ENCODE data around the gene KCNC3. TPM values are rescaled to one million over a fixed set of nuclear protein-coding genes. Genes with fewer than 3 reads are reported as not detected.

The KCNC3 gene
- polyA plus RNA-seq, 10 donors, result 0.98 to 1.7 (median 1.2) TPM

- no peak for DNase-seq
Measured at GRCh38 chr19:50311723-50312635, 17.2 kb downstream of the KCNC3 start.

- no peak for DNase-seq
Measured at GRCh38 chr19:50310759-50311465, 18.3 kb downstream of the KCNC3 start.

- DNase-seq, result no peak
Measured at GRCh38 chr19:50309396-50310125, 19.6 kb downstream of the KCNC3 start.

DNA sequence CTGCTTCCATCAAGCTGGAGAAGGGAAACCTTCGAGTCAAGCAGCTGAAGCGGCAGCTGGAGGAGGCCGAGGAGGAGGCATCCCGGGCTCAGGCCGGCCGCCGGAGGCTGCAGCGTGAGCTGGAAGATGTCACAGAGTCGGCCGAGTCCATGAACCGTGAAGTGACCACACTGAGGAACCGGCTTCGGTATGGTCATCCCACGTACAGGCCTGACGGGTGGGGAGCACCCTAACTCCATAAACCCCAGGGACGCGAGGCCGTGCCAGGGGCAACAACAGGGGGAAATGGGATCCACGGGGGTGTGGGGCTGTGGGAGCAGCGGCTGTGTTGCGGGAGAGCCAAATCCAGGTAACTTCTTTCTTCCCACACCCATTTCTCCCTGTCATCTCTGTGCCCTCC lies 20.2 kb downstream of the KCNC3 start:
- DNase-seq, result no peak

DNA sequence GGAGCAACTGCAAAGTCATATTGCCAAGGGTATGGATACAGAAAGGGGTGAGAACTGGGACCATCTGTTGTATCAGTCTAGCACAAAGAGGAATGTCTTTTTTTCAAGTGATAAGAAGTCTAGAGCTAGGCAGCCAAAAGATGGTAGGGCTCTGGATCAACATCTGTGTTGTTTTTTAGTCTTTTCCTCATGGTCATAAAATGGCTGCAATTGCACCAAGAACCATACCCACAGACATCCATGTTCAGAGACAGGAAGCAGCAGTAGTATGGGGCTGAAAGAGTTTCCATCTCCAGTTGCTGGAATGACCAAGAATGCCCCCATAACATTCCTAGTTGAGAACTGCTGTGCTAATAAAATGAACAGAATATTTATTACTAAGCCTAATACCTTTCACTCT lies 25.6 kb downstream of the KCNC3 start:
- no peak for DNase-seq

DNA sequence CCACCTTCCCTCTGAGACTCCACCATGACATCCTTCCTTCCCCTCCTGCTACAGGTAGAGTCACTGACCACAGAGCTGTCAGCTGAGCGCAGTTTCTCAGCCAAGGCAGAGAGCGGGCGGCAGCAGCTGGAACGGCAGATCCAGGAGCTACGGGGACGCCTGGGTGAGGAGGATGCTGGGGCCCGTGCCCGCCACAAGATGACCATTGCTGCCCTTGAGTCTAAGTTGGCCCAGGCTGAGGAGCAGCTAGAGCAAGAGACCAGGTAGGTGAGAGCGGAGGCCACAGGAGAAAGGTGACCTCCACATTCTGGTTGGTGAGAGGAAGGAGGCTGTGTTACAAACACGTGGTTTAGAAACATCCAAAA lies 27.6 kb downstream of the KCNC3 start:
- DNase-seq, result no peak

DNA sequence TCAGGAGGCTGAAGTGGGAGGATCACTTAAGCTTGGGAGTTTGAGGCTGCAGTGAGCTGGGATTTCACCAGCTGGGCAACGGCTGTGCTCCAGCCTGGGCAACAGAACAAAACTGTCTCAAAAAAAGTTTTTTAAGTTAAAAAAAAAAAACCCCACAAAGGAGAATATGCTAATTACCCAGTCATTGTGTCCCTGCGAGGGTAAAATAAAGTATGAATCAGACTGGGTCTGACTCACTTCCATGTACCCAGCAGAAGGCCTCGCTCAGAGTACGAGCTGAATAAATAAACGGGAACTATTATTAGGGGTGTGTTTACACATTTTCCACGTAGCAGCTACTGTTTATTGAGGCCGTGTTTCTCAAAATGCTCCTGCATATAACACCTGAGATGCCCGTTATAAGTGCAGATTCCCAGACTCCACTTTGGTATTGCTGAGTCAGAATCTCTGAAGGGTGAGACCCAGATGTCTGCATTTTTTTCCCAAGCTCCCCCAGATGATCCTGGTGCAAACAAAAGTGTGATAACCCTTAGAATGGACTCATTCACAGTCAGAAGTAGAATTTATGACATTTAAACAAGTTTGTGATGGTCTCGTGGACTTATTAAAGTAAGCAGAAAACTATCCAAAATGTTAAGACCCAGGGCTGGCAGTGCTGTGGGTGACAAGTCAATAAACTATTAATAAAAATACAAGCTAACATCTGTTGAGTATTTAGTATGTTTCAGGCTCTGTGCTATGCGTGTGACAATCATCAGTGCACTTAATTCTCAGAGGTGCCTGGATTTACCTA lies 28.2 kb downstream of the KCNC3 start:
- no peak for DNase-seq

GRCh38 chr19:50300051-50300450 lies 29.1 kb downstream of the KCNC3 start:
- no peak for DNase-seq

GRCh38 chr19:50293263-50294004 lies 35.7 kb downstream of the KCNC3 start:
- DNase-seq, result no peak

GRCh38 chr19:50292216-50292827 lies 36.9 kb downstream of the KCNC3 start:
- DNase-seq, result no peak

- no peak for DNase-seq
Measured at GRCh38 chr19:50290775-50291174, 38.4 kb downstream of the KCNC3 start.

- DNase-seq, result no peak
Measured at GRCh38 chr19:50290011-50290410, 39.2 kb downstream of the KCNC3 start.

DNA sequence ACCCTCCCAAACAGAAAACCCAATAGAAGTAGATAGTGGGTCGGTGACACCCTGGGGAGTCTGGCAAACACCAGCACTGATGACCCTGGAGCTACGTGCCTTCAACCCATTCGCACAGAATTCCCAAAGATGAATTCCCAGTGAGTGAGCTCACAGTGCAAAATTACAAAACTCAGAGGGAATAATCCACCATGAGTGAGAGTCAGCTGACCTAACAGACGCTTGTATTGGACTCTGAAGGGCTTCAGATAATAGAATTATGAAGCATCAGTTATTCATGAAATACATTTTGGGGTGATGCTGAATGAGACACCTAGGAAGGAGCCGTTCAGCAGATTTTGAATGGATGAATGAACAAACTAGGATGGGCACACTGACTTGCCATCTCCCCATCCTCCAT lies 40.2 kb downstream of the KCNC3 start:
- no peak for DNase-seq

DNA sequence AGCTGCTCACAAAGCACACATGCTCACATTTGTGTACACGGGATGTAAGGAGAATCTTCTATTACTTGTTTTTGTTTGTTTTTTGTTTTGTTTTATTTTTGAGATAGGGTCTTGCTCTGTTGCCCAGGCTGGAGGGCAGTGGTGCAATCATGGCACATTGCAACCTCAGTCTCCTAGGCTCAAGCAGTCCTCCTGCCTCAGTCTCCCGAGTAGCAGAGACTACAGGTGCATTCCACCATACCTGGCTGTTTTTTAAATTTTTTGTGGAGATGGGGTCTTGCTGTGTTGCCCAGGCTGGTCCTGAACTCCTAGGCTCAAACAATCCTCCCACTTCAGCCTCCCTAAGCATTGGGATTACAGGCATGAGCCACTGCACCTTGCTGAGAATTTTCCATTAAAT lies 41.8 kb downstream of the KCNC3 start:
- DNase-seq, result no peak

- no peak for DNase-seq
Measured at GRCh38 chr19:50286443-50286842, 42.7 kb downstream of the KCNC3 start.

DNA sequence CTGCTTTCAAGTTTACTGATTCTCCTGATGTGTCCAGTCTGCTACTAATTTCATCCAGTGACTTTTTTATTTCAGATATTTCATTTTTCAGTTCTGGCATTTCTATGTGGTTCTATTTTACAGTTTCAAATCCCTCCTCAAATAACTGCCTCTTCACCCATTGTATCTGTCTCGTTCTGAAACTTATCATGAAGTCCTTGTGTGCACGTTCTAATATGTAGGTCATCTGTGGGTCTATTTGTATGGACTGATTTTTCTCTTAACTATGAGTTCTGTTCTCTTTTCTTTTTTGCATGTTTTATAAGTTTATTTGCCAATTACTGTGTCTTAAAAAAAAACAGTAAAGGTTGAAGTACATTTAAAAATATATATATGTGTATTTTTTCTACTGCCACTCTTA lies 43.3 kb downstream of the KCNC3 start:
- DNase-seq, result no peak

DNA sequence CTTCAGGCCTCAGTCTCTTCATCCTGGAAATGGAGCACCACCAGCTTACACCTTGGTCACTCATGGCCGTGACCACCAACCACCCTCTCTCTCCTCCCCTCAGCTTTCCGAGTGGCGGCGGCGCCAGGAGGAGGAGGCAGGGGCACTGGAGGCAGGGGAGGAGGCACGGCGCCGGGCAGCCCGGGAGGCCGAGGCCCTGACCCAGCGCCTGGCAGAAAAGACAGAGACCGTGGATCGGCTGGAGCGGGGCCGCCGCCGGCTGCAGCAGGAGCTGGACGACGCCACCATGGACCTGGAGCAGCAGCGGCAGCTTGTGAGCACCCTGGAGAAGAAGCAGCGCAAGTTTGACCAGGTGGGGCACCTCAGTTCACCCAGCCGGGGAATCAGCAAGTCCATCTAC lies 47.7 kb downstream of the KCNC3 start:
- no peak for DNase-seq

- DNase-seq, result no peak
Measured at GRCh38 chr19:50280983-50281382, 48.2 kb downstream of the KCNC3 start.

- DNase-seq, result no peak
Measured at GRCh38 chr19:50280074-50280473, 49.1 kb downstream of the KCNC3 start.

- DNase-seq, result no peak
Measured at GRCh38 chr19:50277966-50278580, 51.1 kb downstream of the KCNC3 start.

Data from muscle of back (tissue), 11 donors.